GM19023 (cell line): ENCODE data around the gene SHB.

Source experiments
- ATAC-seq: cut with Tn5 transposase; IDR thresholded peaks from one replicate; pipeline ENCODE4 v1.9.1; 2021; ENCODE audit warnings: mild to moderate bottlenecking, moderate library complexity; ENCODE audit not compliant: unreplicated experiment

The SHB gene

GRCh38 chr9:38088006-38088925 is 19.2 kb upstream of the SHB start:
- ATAC-seq: peak; percentile 38

GRCh38 chr9:38086496-38086895 is 17.5 kb upstream of the SHB start:
- no peak for ATAC-seq

- ATAC-seq: no peak
Measured at GRCh38 chr9:38085308-38085707, 16.3 kb upstream of the SHB start.

GRCh38 chr9:38084556-38084880 is 15.5 kb upstream of the SHB start:
- ATAC-seq: no peak

- no peak for ATAC-seq
Measured at GRCh38 chr9:38083858-38084555, 15.0 kb upstream of the SHB start.

GRCh38 chr9:38082446-38083287 is 13.6 kb upstream of the SHB start:
- no peak for ATAC-seq

GRCh38 chr9:38081356-38082108 is 12.5 kb upstream of the SHB start:
- ATAC-seq: no peak

- no peak for ATAC-seq
Measured at GRCh38 chr9:38079461-38080031, 10.5 kb upstream of the SHB start.

GRCh38 chr9:38075272-38075671 is 6.2 kb upstream of the SHB start:
- no peak for ATAC-seq

- ATAC-seq: no peak
Measured at GRCh38 chr9:38074441-38074961, 5.5 kb upstream of the SHB start.

GRCh38 chr9:38073882-38074281 is 4.9 kb upstream of the SHB start:
- ATAC-seq: no peak

- ATAC-seq: no peak
Measured at GRCh38 chr9:38071470-38072134, 2.6 kb upstream of the SHB start.

GRCh38 chr9:38067859-38068681 is 957 bp downstream of the SHB start:
- ATAC-seq: no peak

GRCh38 chr9:38066914-38067858 is 1.8 kb downstream of the SHB start:
- ATAC-seq: no peak

GRCh38 chr9:38066197-38066913 is 2.7 kb downstream of the SHB start:
- no peak for ATAC-seq

GRCh38 chr9:38065369-38066075 is 3.5 kb downstream of the SHB start:
- peak; percentile 53 for ATAC-seq
